NB4 (cell line): Measurements from ENCODE around the gene KIR3DL2.
"Not testable (repeated sequence)": the region's sequence is repeated elsewhere in the genome, so short reads cannot be mapped to it uniquely, and the experiment has no call there.

ENCODE experiments used
- POLR2A ChIP-seq: IDR thresholded peaks from 2 replicates; pipeline ENCODE4 v1.6.1; 2011; ENCODE audit warnings: mild to moderate bottlenecking; ENCODE audit not compliant: insufficient read length; ENCODE audit errors: extremely low read depth
- TF ChIP-seq, protein P1 (sequence below): IDR thresholded peaks from one replicate; pipeline ENCODE4 v1.5.1; 2012; ENCODE audit warnings: low read depth, low read length

DNA sequence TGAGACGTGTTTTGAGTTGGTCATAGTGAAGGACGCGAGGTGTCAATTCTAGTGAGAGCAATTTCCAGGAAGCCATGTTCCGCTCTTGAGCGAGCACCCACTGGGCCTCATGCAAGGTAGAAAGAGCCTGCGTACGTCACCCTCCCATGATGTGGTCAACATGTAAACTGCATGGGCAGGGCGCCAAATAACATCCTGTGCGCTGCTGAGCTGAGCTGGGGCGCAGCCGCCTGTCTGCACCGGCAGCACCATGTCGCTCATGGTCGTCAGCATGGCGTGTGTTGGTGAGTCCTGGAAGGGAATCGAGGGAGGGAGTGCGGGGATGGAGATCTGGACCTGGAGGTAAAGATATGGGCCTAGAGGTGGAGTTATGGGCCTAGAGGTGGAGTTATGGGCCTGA is 34.0 kb upstream of the KIR3DL2 start, which contains the start of gene KIR3DL1:
- TF ChIP-seq, protein P1, sequence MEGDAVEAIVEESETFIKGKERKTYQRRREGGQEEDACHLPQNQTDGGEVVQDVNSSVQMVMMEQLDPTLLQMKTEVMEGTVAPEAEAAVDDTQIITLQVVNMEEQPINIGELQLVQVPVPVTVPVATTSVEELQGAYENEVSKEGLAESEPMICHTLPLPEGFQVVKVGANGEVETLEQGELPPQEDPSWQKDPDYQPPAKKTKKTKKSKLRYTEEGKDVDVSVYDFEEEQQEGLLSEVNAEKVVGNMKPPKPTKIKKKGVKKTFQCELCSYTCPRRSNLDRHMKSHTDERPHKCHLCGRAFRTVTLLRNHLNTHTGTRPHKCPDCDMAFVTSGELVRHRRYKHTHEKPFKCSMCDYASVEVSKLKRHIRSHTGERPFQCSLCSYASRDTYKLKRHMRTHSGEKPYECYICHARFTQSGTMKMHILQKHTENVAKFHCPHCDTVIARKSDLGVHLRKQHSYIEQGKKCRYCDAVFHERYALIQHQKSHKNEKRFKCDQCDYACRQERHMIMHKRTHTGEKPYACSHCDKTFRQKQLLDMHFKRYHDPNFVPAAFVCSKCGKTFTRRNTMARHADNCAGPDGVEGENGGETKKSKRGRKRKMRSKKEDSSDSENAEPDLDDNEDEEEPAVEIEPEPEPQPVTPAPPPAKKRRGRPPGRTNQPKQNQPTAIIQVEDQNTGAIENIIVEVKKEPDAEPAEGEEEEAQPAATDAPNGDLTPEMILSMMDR, result not testable (repeated sequence)
- TF ChIP-seq POLR2A, result not testable (repeated sequence)
